NCI-H2081 (cell line): ENCODE measurements around the gene MPPED2.

Experiments used
- DNase-seq, 2 experiments: peaks; one replicate each; lab custom pipeline; 2025; lab: John Stamatoyannopoulos, UW

Gene MPPED2

GRCh38 chr11:30586251-30587144 is at the start of gene MPPED2:
TSS of gene MPPED2 (minus strand) at chr11:30586353. CDS start at chr11:30580373, 5,980 bp downstream.
- DNase-seq: no peak

GRCh38 chr11:30635401-30635989 is 49.3 kb upstream of the MPPED2 start:
- peak in 1 of 2 experiments; percentile 9 for DNase-seq

GRCh38 chr11:30631148-30631547 is 45.0 kb upstream of the MPPED2 start:
- peak; percentile 24 to 52 for DNase-seq

GRCh38 chr11:30619767-30620166 is 33.6 kb upstream of the MPPED2 start:
- DNase-seq: no peak

- no peak for DNase-seq
These were observed 31.6 kb upstream of the MPPED2 start for GRCh38 chr11:30617762-30618161.

- no peak for DNase-seq
These were observed 24.5 kb upstream of the MPPED2 start for GRCh38 chr11:30610628-30611027.

- DNase-seq: no peak
These were observed 22.4 kb upstream of the MPPED2 start for GRCh38 chr11:30608534-30608933.

- no peak for DNase-seq
These were observed 19.0 kb upstream of the MPPED2 start for GRCh38 chr11:30605036-30605605.

- no peak for DNase-seq
These were observed 17.2 kb upstream of the MPPED2 start for GRCh38 chr11:30603357-30603756.

- no peak for DNase-seq
These were observed 10.7 kb upstream of the MPPED2 start for GRCh38 chr11:30596832-30597231.

- DNase-seq: no peak
These were observed 9.8 kb upstream of the MPPED2 start for GRCh38 chr11:30595934-30596333.

- DNase-seq: no peak
These were observed 8.7 kb upstream of the MPPED2 start for GRCh38 chr11:30594646-30595411.

- DNase-seq: no peak
These were observed 1.2 kb upstream of the MPPED2 start for GRCh38 chr11:30587269-30587812.

- no peak for DNase-seq
These were observed 282 bp downstream of the MPPED2 start for GRCh38 chr11:30585892-30586250.

GRCh38 chr11:30585125-30585891 is 845 bp downstream of the MPPED2 start:
- DNase-seq: no peak

GRCh38 chr11:30583476-30584280 is 2.5 kb downstream of the MPPED2 start:
- DNase-seq: no peak

- DNase-seq: no peak
These were observed 3.4 kb downstream of the MPPED2 start for GRCh38 chr11:30582726-30583125.

- no peak for DNase-seq
These were observed 4.5 kb downstream of the MPPED2 start for GRCh38 chr11:30581675-30582074.

- DNase-seq: no peak
These were observed 5.6 kb downstream of the MPPED2 start for GRCh38 chr11:30580573-30580972.

GRCh38 chr11:30579415-30580175 is 6.6 kb downstream of the MPPED2 start:
- DNase-seq: no peak
